Activated naive CD4-positive, alpha-beta T cell treated with anti-CD3 and anti-CD28 coated beads for 36 hours (primary cell): Measurements from ENCODE around the gene GRIN1. TPM values are rescaled to one million over a fixed set of nuclear protein-coding genes. Genes with fewer than 3 reads are reported as not detected.
A peak's percentile ranks its signal among the peaks of the same experiment; 100 is the strongest.
"Not testable (repeated sequence)": the region's sequence is repeated elsewhere in the genome, so short reads cannot be mapped to it uniquely, and the experiment has no call there.

ENCODE experiments used
- CTCF ChIA-PET: fragments of 350-600 bp; sonication (Branson Sonifier 250); formaldehyde crosslinking; loops from one replicate; lab custom pipeline; 2021; ENCODE audit warnings: antibody characterized with exemption; lab: Charles Lee
- DNase-seq: peaks from one replicate; pipeline ENCODE4 v3.0.0-alpha.2; 2020
- H3K27ac Mint-ChIP-seq: one replicate; pipeline ENCODE4 v1.8.0; 2021; ENCODE audit warnings: mild to moderate bottlenecking, mixed read lengths
- H3K27me3 Mint-ChIP-seq: one replicate; pipeline ENCODE4 v1.8.0; 2021; ENCODE audit warnings: low read depth, mixed read lengths
- H3K36me3 Mint-ChIP-seq: one replicate; pipeline ENCODE4 v1.8.0; 2021; ENCODE audit warnings: low read depth, mixed read lengths
- H3K4me1 Mint-ChIP-seq: one replicate; pipeline ENCODE4 v1.8.0; 2021; ENCODE audit warnings: low read depth, mixed read lengths
- H3K4me3 Mint-ChIP-seq: one replicate; pipeline ENCODE4 v1.8.0; 2021; ENCODE audit warnings: mild to moderate bottlenecking, moderate library complexity, mixed read lengths
- H3K9me3 Mint-ChIP-seq: one replicate; pipeline ENCODE4 v1.8.0; 2021; ENCODE audit warnings: mixed read lengths
- intact Hi-C: fragments of 100-400 bp; cut with micrococcal nuclease; formaldehyde crosslinking; loops from one replicate; pipeline ENCODE4 v1.15.1; 2023
- total RNA-seq, 2 experiments: library from RNA; stranded (reverse); gene quantifications; one replicate each; pipeline ENCODE4 v1.2.3, GENCODE V29; 2021

The GRIN1 gene
- total RNA-seq, 2 experiments from 2014 or later = 0.35 TPM; not detected in 1

DNA sequence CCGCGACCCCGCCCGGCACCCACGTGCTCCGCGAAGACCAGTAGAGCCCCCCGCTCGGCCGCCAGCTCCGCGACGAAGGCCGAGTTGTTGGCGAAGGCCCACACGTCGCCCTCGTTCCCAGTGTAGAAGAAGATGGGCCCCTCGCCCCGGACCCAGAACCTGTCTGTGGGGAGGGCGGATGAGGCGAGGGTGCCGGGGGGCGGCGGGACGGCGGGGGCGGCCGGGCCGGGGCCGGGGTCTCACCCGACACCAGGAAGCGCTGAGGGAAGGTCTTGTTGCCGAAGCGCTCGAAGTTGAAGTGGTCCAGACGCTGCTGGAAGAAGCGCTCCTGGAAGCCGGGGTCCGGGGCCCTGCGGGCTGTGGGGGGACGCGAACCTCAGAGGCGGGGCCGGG lies 24.7 kb upstream of the GRIN1 start:
- intact Hi-C loops = loop anchor here (1.0 kb wide), 1 partner anchor 19 kb away; no protein-coding TSS in a partner anchor
- Mint-ChIP-seq H3K27ac (no peak overlapping the region), H3K36me3 (peaks cover 6% of the 10 kb centered on the region), H3K4me1 (peaks cover 11% of the 10 kb centered on the region), H3K4me3 (peak overlapping the region; percentile 66), H3K9me3 (no peaks in the 10 kb centered on the region), H3K27me3 (no peaks in the 10 kb centered on the region)
- CTCF ChIA-PET = interaction anchor here (1.3 to 1.4 kb wide), 3 partner anchors 46 to 113 kb away, joined by 3 to 5 read pairs (median 4); partner anchors contain the start of gene RNF224
- DNase-seq = no peak

DNA sequence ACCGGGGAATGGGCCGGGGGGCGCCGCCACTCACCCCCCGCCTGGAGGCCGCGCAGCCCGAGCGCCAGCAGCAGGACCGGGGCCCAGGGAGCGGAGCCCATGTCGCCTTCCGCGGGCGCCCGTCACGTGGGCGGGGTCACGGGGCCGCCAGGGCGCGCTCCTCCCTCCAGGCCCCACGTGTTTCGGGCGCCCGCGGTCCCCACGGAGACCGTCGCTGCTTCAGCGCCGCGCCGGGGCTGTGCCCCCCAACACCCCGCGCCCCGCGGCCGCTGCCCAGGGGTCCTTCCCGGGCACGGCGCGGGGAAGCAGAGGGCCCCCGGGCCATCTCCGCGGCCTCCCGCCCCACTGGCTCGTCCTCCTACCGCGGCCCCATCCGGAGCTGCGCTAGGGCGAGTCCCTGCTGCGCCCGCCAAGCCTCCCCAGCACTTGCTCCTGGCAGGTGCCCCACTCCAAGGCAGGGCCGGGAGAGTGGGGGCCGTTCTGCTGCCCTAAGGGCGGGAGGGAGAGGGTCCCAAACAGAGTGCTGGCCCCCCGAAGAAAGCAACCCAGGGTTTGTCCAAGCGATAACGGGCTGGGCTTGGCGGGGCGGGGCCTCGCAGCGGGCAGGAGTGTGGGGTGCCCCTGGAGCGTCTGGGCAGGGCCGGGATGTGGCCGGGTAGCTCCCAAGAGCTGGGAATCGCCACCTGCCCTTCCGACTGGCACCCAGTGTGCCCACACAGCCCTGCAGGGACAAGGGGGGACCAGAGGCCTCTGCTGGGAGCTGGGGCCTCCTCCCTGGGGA lies 24.2 kb upstream of the GRIN1 start, which contains the start of gene DPP7:
DPP7 (minus strand) TSS at position 121 of the 781 bp plus-strand sequence; CDS start at position 101, 20 bp downstream.
- Mint-ChIP-seq H3K27me3 (no peaks in the 10 kb centered on the region), H3K9me3 (no peaks in the 10 kb centered on the region), H3K36me3 (peaks cover 6% of the 10 kb centered on the region), H3K4me3 (peak within 1 kb of the TSS; percentile 73), H3K4me1 (peaks cover 14% of the 10 kb centered on the region), H3K27ac (no peak within 1 kb of the TSS)
- intact Hi-C loops = loop anchor here (1.0 to 5.0 kb wide), 2 partner anchors 20 to 62 kb away; no protein-coding TSS in a partner anchor
- peak; percentile 74 for DNase-seq
- CTCF ChIA-PET = interaction anchor here (0.9 to 1.4 kb wide), 5 partner anchors 11 to 121 kb away, joined by 3 to 8 read pairs (median 4); partner anchors contain the start of gene RNF224

DNA sequence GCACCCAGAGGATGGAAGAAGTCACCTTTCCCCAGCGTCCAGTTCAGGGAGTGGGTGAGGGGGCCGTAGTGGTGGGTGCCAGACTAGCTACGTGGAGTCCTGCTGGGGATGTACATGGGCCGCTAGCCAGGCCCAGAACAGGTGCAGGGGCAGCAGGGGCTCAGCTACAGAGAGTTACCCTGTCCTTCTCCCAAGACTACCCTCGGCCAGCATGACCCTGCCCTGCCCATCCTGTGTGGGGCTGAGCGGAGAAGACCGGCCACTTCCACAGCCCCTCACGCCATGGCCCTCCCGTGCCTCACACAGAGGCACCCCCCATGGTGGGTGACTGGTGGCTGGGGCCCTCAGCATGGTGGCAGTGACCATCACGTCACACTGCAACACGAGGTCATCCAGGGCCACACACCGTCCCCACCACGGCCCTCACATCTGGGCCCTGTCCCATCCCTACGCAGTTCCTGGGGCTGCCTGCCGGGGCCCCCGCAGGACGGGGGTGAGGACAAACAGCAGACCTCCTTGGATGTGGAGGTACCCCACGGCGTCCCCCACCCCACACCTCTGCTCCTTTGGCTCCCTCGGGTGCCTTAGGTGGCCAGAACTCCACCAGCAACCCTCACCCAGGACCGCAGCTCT lies 23.4 kb upstream of the GRIN1 start:
- peaks cover 6% of the 10 kb centered on the region for H3K36me3 Mint-ChIP-seq
- no peaks in the 10 kb centered on the region for H3K9me3 Mint-ChIP-seq
- CTCF ChIA-PET = interaction anchor here (0.9 to 1.4 kb wide), 6 partner anchors 11 to 121 kb away, joined by 3 to 8 read pairs (median 4); partner anchors contain the start of gene RNF224
- H3K4me1 Mint-ChIP-seq = peaks cover 14% of the 10 kb centered on the region
- no peak for DNase-seq
- intact Hi-C loops = loop anchor here (5.0 kb wide), 1 partner anchor 62 kb away; no protein-coding TSS in a partner anchor
- H3K4me3 Mint-ChIP-seq = peak overlapping the region; percentile 54
- H3K27me3 Mint-ChIP-seq = no peaks in the 10 kb centered on the region
- H3K27ac Mint-ChIP-seq = no peak overlapping the region

DNA sequence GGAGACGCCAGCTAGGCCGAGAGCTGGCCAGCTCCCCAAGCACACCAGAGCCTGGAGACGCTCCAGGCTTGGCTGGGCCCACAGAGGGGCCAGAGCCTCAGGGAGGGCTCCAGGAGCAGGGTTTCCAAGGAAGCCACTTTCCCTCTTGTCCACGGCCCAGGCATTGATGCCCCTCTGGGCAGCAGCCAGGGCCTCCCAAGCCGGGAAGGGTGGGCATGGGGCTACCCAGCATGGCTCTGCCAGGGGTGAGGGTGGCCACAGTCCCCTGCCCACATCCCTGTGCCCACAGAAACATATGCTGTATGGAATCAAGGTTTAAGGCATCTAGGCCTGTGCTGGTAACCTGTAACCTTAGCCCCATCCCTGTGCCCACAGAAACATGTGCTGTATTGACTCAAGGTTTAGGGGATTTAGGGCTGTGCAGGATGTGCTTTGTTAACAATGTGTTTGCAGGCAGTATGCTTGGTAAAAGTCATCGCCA lies 22.9 kb upstream of the GRIN1 start:
- H3K27me3 Mint-ChIP-seq = no peaks in the 10 kb centered on the region
- no peak overlapping the region for H3K4me3 Mint-ChIP-seq
- H3K36me3 Mint-ChIP-seq = peaks cover 3% of the 10 kb centered on the region
- no peaks in the 10 kb centered on the region for H3K9me3 Mint-ChIP-seq
- DNase-seq = no peak
- no peak overlapping the region for H3K27ac Mint-ChIP-seq
- H3K4me1 Mint-ChIP-seq = peaks cover 14% of the 10 kb centered on the region
- intact Hi-C loops = loop anchor here (5.0 kb wide), 1 partner anchor 61 kb away; no protein-coding TSS in a partner anchor
- CTCF ChIA-PET = interaction anchor here (0.9 to 3.9 kb wide), 2 partner anchors 69 to 111 kb away, joined by 3 to 19 read pairs; partner anchors contain the start of gene RNF224

DNA sequence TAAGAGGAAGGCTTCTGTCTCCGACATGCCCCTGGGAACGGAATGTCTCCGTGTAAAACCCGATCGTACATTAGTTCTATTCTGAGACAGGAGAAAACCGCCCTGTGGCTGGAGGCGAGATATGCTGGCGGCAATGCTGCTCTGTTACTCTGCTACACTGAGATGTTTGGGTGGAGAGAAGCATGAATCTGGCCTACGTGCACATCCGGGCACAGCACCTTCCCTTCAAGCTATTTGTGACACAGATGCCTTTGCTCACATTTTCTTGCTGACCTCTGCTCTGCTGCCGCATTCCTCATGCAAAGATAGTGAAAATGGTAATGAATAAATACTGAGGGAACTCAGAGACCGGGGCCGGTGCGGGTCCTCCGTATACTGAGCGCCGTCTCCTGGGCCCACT lies 22.2 kb upstream of the GRIN1 start:
- peaks cover 14% of the 10 kb centered on the region for H3K4me1 Mint-ChIP-seq
- no peak overlapping the region for H3K4me3 Mint-ChIP-seq
- H3K27ac Mint-ChIP-seq = no peak overlapping the region
- peaks cover 3% of the 10 kb centered on the region for H3K36me3 Mint-ChIP-seq
- no peaks in the 10 kb centered on the region for H3K27me3 Mint-ChIP-seq
- DNase-seq = no peak
- CTCF ChIA-PET = interaction anchor here (3.9 kb wide), 1 partner anchor 110 kb away, joined by 19 read pairs; the partner anchor contains the start of gene RNF224
- intact Hi-C loops = loop anchor here (5.0 kb wide), 1 partner anchor 61 kb away; no protein-coding TSS in a partner anchor
- no peaks in the 10 kb centered on the region for H3K9me3 Mint-ChIP-seq

DNA sequence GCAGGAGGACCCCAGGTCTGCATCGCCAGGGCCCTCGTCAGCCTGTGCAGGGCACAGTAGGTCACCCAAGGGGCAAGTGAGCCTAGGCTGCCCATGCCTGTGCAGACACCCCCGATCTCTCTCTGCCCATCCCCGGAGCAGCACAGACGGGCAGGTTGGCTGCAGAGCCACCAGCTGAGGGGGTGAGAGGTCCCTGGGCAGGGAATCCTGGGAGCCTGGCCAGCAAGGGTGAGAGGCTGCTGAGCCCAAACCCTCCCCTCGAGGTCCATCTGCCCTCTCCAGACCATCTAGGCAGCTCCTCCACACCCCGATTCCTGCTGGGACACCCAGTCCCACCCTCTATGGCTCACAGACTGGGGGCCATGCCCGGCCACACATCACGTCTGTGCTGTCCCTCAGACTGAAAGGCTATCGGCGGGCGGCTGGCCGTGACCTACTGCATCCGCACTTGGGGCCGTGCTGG lies 21.7 kb upstream of the GRIN1 start:
- intact Hi-C loops = loop anchor here (5.0 kb wide), 1 partner anchor 60 kb away; no protein-coding TSS in a partner anchor
- H3K27ac Mint-ChIP-seq = no peak overlapping the region
- no peak overlapping the region for H3K4me3 Mint-ChIP-seq

DNA sequence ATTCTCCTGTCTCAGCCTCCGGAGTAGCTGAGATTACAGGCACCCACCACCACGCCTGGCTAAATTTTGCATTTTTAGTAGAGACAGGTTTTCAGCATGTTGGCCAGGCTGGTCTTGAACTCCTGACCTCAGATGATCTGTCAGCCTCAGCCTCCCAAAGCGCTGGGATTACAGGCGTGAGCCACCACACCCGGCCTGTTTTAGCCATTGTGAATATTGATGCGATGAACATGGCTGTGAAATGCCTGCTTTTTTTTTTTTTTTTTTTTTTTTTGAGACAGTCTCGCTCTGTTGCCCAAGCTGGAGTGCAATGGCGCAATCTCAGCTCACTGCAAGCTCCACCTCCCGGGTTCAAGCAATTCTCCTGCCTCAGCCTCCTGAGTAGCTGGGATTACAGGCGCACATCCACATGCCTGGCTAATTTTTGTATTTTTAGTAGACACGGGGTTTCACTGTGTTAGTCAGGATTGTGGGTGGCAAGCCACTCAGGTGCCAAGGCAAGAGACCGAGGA lies 20.8 kb upstream of the GRIN1 start:
- not testable (repeated sequence) for H3K9me3 Mint-ChIP-seq, DNase-seq, H3K36me3 Mint-ChIP-seq, H3K27me3 Mint-ChIP-seq, H3K4me3 Mint-ChIP-seq, H3K27ac Mint-ChIP-seq
- CTCF ChIA-PET = interaction anchor here (0.6 to 3.9 kb wide), 9 partner anchors 11 to 118 kb away, joined by 3 to 19 read pairs (median 4); partner anchors contain the start of genes RNF224, SLC34A3 and TPRN
- H3K4me1 Mint-ChIP-seq = peaks cover 10% of the 10 kb centered on the region
- intact Hi-C loops = loop anchor here (1.0 to 5.0 kb wide), 3 partner anchors 59 to 118 kb away; partner anchors contain the start of gene RNF224

More for the DNA sequence above, 21.7 kb upstream of the GRIN1 start:
- no peak for DNase-seq
- Mint-ChIP-seq H3K36me3 (peaks cover 3% of the 10 kb centered on the region), H3K4me1 (peaks cover 14% of the 10 kb centered on the region), H3K27me3 (no peaks in the 10 kb centered on the region), H3K9me3 (no peaks in the 10 kb centered on the region)
- CTCF ChIA-PET = interaction anchor here (1.5 to 3.9 kb wide), 3 partner anchors 109 to 119 kb away, joined by 5 to 19 read pairs (median 6); partner anchors contain the start of genes RNF224 and SLC34A3

DNA sequence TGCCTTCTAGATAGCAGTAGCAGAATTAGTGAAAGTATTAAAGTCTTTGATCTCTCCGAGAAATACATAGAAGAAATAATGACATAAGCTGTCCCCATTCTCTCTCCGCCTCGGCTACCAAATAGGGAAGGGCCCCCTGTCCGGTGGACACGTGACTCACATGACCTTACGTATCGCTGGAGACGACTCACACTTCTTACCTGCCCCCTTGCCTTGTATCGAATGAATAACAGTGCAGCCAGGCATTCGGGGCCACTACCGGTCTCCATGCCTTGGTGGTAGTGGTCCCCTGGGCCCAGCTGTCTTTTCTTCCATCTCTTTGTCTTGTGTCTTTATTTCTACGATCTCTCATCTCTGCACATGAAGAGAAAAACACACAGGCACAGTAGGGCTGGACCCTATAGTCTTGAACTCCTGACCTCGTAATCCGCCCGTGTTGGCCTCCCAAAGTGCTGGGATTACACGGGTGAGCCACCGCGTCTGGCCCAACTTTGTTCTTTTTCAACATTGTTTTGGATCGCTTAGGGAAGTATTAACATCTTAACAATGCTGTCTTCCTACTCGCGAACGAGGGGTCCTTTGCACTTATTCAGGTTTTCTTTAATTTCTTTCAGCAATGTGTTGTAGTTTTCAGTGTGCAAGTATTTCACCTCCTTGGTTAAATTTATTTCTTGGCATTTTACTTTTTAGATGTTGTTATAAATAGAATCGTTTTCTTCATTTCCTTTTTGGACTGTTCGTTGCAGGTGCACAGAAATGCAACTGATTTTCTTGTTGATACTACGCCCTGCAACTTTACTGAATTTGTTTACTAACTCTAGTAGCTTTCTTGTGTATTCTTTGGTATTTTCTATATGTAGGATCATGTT lies 16.8 kb upstream of the GRIN1 start:
- DNase-seq, intact Hi-C loops, H3K27ac Mint-ChIP-seq, H3K4me3 Mint-ChIP-seq, H3K9me3 Mint-ChIP-seq, H3K27me3 Mint-ChIP-seq, H3K36me3 Mint-ChIP-seq: not testable (repeated sequence)
- H3K4me1 Mint-ChIP-seq = peaks cover 17% of the 10 kb centered on the region
- CTCF ChIA-PET = interaction anchor here (0.7 to 1.8 kb wide), 3 partner anchors 9 to 105 kb away, joined by 3 to 8 read pairs (median 7); partner anchors contain the start of gene RNF224

DNA sequence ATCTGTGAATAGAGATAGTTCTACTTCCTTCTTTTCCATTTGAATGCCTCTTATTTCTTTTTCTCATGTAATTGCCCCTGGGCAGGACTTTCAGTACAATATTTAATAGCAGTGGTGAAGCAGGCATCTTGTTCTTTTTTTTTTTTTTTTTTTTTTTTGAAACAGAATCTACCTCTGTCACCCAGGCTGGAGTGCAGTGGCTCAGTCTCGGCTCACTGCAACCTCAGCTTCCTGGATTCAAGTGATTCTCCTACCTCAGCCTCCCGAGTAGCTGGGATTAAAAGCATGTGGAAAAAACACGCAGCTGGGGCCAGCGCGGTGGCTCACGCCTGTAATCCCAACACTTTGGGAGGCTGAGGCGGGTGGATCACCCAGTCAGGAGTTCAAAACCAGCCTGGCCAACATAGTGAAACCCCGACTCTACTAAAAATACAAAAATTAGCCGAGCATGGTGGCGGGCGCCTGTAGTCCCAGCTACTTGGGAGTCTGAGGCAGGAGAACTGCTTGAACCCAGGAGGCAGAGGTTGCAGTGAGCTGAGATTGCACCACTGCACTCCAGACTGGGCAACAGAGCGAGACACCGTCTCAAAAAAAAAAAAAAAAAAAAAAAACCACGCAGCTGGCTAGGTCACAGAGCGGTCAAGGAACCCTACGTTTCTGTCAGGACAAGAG lies 16.0 kb upstream of the GRIN1 start:
- intact Hi-C loops, H3K27ac Mint-ChIP-seq, H3K4me3 Mint-ChIP-seq, H3K36me3 Mint-ChIP-seq, H3K27me3 Mint-ChIP-seq, H3K9me3 Mint-ChIP-seq, DNase-seq: not testable (repeated sequence)
- H3K4me1 Mint-ChIP-seq = peaks cover 22% of the 10 kb centered on the region
- CTCF ChIA-PET = interaction anchor here (0.7 to 1.8 kb wide), 5 partner anchors 8 to 104 kb away, joined by 3 to 8 read pairs (median 4); partner anchors contain the start of gene RNF224

DNA sequence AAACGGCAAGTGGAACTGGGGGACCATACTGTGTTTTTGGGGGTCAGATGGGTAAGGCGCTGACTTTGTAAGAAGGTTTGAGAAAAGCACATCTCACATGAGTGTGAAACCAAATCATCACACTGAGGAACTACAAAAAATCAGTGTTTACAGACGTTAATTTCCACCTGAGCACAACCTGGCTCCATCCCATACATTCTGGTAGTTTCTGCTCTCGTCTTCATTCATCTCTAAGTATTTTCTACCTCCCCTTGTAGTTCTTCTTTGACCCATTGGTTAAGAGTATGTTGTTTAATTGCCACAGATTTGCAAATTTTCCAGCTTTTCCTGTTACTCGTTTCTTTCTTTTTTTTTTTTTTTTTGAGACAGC lies 15.5 kb upstream of the GRIN1 start:
- CTCF ChIA-PET = interaction anchor here (0.7 to 1.6 kb wide), 3 partner anchors 73 to 104 kb away, joined by 3 to 8 read pairs (median 4); partner anchors contain the start of gene RNF224
- no peak overlapping the region for H3K4me3 Mint-ChIP-seq
- no peak for DNase-seq
- peaks cover 26% of the 10 kb centered on the region for H3K4me1 Mint-ChIP-seq
- H3K27me3 Mint-ChIP-seq = no peaks in the 10 kb centered on the region
- H3K27ac Mint-ChIP-seq = no peak overlapping the region
- H3K9me3 Mint-ChIP-seq = no peaks in the 10 kb centered on the region
- intact Hi-C loops = no loop called here
- H3K36me3 Mint-ChIP-seq = peaks cover 4% of the 10 kb centered on the region
